HG02610 (cell line): ENCODE results near the gene KIF20B.
A peak's percentile ranks its signal among the peaks of the same experiment; 100 is the strongest.

Experiments used
- ATAC-seq: cut with Tn5 transposase; IDR thresholded peaks from one replicate; pipeline ENCODE4 v1.9.1; 2021; ENCODE audit warnings: mild to moderate bottlenecking, moderate library complexity; ENCODE audit not compliant: unreplicated experiment

KIF20B gene, protein sequence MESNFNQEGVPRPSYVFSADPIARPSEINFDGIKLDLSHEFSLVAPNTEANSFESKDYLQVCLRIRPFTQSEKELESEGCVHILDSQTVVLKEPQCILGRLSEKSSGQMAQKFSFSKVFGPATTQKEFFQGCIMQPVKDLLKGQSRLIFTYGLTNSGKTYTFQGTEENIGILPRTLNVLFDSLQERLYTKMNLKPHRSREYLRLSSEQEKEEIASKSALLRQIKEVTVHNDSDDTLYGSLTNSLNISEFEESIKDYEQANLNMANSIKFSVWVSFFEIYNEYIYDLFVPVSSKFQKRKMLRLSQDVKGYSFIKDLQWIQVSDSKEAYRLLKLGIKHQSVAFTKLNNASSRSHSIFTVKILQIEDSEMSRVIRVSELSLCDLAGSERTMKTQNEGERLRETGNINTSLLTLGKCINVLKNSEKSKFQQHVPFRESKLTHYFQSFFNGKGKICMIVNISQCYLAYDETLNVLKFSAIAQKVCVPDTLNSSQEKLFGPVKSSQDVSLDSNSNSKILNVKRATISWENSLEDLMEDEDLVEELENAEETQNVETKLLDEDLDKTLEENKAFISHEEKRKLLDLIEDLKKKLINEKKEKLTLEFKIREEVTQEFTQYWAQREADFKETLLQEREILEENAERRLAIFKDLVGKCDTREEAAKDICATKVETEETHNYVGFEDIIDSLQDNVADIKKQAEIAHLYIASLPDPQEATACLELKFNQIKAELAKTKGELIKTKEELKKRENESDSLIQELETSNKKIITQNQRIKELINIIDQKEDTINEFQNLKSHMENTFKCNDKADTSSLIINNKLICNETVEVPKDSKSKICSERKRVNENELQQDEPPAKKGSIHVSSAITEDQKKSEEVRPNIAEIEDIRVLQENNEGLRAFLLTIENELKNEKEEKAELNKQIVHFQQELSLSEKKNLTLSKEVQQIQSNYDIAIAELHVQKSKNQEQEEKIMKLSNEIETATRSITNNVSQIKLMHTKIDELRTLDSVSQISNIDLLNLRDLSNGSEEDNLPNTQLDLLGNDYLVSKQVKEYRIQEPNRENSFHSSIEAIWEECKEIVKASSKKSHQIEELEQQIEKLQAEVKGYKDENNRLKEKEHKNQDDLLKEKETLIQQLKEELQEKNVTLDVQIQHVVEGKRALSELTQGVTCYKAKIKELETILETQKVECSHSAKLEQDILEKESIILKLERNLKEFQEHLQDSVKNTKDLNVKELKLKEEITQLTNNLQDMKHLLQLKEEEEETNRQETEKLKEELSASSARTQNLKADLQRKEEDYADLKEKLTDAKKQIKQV (N-terminal part only)

GRCh38 chr10:89701242-89702120 is at the start of gene KIF20B:
Gene KIF20B, plus strand, starts transcription at chr10:89701590. Its CDS starts 3,705 bp downstream, at chr10:89705295.
- peak; percentile 99 for ATAC-seq

DNA sequence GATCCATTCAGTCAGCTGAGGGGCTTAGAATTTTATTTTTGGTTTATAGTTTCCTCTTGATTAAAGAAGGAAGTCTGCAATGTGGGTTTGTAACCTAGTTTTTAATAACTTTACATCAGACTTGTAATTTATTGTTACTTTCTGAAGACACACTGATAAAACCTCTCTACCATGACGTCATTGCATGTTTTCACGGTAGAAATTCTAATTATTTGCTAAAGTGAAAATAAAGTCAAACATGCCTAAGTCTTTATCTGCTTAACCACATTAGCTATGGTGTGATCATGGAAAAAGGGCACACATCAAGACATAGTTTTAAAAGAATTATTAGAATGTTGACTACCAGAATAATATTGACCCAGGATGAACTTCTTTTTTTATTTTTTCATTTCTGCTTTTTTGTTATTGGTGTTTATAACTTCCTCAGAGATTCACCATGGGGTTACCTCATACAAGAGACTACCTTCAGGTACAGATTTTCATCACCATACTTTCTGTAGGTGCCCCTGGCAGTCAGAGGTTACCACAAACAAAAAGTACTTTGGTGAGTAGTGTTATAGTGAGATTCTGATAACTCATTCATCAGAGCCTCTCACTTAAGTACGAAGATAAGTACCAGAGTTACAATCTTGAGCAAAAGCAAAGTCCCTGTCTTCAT is 49.3 kb upstream of the KIF20B start:
- peak; percentile 63 for ATAC-seq

DNA sequence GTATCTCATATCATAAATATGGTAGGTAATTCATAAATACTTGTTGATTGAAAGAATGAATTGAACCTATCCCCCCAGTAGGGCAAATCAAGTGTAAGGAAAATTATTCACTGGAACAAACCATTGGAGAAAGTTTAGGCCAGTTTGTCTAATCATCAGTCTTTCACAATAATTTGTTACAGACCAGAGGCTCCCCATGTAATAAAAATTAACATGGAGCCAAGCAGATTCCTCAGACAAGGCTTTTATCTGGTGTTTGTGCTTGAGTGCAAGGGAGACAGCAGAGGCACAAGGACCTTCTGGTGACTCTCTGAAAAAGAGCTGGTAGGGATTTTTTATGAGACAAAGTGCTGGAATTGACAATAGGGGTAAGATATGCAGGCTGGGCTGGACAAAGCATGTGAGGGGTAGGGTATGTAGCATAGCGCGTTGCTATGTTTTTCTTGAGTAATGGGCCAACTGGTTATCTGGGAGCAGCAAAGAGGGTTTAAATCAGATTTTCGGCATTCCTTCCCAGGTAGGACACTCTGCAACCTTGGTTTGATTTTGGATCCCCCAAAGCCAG is 48.5 kb upstream of the KIF20B start:
- ATAC-seq, result no peak

DNA sequence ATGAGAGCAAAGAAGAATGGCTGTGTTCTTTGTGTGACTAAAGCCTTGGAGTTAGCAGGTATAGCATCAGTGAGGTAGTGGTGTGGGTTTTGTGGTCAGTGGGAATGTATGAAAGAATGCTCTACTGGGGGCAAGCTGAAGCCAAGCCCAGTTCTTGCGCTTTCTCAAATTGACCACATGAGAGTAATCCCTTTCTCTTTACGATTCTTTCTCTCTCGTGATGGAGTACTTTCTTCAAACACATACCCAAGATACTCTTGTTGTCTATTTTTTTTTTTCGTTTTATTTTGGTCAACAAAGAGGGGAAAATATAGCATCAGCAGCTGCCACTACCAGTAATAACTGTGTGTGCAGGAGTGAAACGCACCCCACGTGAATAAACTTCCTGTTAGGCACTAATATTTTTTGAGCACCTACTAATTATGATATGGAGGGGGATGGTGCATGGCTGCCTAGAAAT is 48.0 kb upstream of the KIF20B start:
- peak; percentile 49 for ATAC-seq

DNA sequence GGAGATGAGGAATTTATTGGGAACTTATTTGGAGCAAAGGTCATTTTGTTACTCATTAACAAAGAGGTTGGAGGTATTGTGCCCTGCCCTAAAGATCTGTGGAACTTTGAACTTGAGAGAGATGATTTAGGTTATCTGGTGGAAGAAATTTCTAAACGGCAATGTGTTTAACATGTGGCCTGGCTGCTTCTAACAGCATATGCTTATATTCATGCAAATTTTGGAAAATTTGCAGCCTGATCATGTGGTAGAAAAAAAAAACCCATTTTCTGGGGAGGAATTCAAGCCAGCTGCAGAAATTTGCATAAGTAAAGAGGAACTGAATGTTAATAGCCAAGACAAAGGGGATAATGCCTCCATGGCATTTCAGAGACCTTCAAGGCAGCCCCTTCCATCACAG is 45.7 kb upstream of the KIF20B start:
- ATAC-seq, result no peak

GRCh38 chr10:89657302-89657701 is 44.1 kb upstream of the KIF20B start:
- no peak for ATAC-seq

DNA sequence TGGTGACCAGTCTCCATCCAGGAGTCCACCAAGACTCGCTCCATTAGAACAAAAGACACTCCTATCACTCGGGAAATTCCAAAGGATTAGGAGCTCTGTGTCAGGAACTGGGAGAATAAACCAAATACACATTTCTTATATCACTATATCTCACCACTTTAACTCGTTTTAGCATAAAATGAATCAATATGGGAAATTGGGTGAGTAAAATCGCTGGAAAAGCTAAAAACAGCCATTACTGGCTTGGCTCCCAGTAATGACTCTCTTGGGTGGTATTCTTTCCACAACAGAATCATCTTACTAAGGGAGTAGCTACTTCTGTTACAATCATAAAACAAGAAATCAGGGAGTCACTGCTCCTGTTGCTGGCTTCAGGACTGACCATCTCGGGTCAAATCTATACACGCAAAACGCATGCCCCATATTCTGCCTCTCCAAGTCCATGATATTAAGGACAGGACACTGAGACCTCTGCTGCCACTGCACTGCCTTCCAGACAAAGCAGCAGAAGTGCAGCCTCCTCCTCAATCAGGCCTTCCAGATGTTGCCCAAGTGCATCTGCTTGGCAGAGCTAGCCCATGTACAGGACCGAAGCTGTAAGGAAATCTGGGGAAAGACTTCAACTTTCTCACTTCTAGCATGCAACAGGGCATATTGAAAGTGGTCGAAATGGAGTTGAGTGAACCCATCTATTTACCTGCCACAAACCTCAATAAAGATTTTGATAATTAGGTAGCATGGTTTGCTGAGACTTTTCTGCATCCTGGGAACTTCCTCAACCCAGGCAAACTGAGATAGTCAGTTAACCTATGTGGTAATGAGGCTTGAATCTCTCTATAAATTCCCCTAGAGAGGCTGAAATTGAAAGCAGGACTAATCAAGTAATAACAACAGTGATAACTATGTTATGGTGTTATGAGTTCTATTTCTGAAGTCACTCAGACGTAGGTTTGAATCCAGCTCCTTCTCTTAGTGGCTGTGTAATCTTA is 42.0 kb upstream of the KIF20B start:
- ATAC-seq, result peak; percentile 78

DNA sequence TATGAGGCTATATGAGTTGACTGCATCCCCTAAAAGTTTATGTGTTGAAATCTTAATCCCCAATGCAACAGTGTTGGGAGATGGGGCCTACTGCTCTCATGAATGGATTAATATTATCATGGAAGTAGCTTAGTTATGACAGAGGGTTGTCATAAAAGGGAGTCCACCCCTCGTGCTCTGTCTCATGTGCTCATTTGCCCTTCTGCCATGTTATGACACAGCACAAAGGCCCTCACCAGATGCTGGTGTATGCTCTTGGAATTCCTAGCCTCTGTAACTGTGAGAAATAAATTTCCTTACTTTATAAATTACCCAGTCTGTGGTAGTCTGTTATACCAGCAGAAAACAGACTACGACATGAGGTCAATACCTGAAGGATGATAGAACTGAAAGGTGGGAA is 38.8 kb upstream of the KIF20B start:
- ATAC-seq, result no peak

DNA sequence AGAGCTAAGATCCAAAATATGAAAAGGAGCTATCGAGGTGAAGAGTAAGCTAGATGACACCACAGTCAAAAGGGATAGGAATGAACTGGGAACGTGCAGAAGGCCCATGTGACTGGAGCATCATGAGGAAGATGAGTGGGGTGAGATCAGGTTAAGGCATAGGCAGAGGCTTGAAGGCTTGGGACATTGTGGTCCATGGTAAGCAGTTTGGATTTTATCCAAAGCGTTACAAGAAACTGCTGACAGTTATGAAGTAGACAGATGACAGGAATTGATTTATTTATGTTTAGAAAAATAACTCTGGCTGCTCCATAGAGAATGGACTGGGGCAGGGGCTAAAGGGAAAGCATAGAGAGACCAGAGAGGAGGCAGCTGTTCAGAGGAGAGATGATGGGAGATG is 38.2 kb upstream of the KIF20B start:
- ATAC-seq, result no peak

DNA sequence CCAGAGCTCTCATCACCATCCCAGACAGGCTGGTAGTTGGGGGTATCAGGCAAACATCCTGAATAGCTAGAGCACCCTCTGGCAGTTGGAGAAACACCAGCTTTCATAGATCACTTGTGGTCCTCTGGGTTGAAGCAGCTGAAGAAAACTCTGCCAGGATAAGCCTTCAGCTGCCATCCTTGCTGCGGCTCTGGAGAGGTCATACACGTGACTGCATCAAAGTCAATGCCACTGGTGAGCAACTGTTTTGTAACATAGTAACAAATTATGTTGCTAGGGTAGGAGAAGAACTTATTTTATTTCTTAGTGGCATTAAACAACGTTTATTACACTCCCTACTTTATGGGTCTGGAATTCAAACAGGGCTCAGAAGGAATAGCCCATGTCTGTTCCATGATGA is 37.2 kb upstream of the KIF20B start:
- no peak for ATAC-seq

- no peak for ATAC-seq
These were observed 36.1 kb upstream of the KIF20B start for GRCh38 chr10:89665302-89665701.

GRCh38 chr10:89666138-89666537 is 35.3 kb upstream of the KIF20B start:
- no peak for ATAC-seq

- no peak for ATAC-seq
These were observed 32.9 kb upstream of the KIF20B start for GRCh38 chr10:89668386-89669071.

GRCh38 chr10:89669985-89670384 is 31.4 kb upstream of the KIF20B start:
- ATAC-seq, result no peak

- no peak for ATAC-seq
These were observed 30.5 kb upstream of the KIF20B start for GRCh38 chr10:89670926-89671325.

DNA sequence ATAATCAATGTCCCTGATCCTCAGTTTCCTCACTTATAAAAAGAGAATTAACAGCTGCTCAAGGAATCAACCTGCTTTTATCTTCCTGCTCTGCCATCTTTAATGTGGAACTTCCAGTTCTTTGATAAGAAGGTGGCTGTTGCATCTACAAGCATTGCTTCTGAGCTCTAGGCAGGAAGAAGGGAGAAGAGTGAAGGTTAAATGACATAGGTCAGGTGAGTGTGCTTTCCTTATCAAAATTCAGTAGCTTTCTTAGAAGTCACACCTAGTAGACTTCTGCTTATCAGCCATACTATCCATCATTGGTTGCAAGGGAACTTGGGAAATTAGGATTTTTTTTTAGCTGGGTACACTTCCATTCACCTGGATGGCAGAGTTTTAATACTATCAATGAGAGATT is 24.0 kb upstream of the KIF20B start:
- ATAC-seq, result no peak

DNA sequence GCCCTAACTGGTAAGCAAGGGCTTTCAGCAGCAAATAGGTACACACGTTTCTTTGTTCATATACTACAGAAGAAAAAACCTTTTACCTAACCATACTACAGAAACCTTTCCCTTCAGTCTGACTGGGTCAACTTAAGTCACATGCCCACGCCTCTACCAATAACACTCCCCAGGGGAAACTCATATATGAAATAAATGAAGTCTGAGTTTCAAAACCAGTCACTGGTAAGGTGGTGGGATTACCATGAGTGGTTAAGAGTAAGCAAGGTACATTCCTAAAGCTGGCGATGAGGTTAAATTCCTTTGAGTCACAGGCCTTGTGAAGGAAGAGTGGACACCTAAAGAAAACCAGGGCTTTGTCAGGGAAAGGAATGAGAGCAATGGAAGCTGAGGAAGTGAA is 21.4 kb upstream of the KIF20B start:
- peak; percentile 90 for ATAC-seq
